Transverse colon (tissue), 4 donors: ENCODE measurements around the gene OR6A2.

Source experiments
- POLR2A ChIP-seq: fragments of 450-650 bp; IDR thresholded peaks from one replicate; pipeline ENCODE4 v1.6.1; 2016; ENCODE audit warnings: antibody characterized with exemption, mild to moderate bottlenecking, moderate library complexity
- POLR2AphosphoS5 ChIP-seq, 3 donors: sonication (generic); formaldehyde crosslinking; IDR thresholded peaks; one replicate each; pipeline ENCODE4 v1.6.1; 2016; ENCODE audit warnings: antibody characterized with exemption in 3 of 3
- TF ChIP-seq, protein P1 (sequence below), 5 experiments: fragments of 200-600 bp in 3 of 5; fragments of 450-650 bp in 2 of 5; sonication (generic) in 3 of 5; IDR thresholded peaks; 1 replicate in 2 of 5; 2 replicates in 3 of 5; pipeline ENCODE4 v1.5.1; 2016 to 2017; ENCODE audit warnings: antibody characterized with exemption in 5 of 5, inconsistent platforms in 3 of 5, mild to moderate bottlenecking in 2 of 5, moderate library complexity in 1 of 5

DNA sequence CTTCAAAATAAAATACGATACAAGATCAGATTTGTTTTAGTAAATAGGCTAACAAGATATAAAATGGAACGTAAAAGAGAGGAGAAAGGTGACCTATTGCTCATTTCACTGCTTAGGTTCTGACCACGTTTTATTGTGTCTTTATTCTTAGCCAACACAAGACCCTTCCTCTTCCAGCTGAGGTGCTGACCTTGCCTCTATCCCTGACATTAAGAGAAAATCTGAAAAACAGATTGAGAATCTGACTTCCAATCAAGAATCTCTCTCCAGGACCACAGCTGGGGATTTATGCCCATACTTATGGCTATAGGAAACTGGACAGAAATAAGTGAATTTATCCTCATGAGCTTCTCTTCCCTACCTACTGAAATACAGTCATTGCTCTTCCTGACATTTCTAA, 45.9 kb upstream of the OR6A2 start, which contains the start of gene OR10A5:
- TF ChIP-seq, protein P1, sequence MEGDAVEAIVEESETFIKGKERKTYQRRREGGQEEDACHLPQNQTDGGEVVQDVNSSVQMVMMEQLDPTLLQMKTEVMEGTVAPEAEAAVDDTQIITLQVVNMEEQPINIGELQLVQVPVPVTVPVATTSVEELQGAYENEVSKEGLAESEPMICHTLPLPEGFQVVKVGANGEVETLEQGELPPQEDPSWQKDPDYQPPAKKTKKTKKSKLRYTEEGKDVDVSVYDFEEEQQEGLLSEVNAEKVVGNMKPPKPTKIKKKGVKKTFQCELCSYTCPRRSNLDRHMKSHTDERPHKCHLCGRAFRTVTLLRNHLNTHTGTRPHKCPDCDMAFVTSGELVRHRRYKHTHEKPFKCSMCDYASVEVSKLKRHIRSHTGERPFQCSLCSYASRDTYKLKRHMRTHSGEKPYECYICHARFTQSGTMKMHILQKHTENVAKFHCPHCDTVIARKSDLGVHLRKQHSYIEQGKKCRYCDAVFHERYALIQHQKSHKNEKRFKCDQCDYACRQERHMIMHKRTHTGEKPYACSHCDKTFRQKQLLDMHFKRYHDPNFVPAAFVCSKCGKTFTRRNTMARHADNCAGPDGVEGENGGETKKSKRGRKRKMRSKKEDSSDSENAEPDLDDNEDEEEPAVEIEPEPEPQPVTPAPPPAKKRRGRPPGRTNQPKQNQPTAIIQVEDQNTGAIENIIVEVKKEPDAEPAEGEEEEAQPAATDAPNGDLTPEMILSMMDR (IDR thresholded peaks at IDR 0.05) = no peak
- TF ChIP-seq POLR2A (no peak), POLR2AphosphoS5 (IDR thresholded peaks at IDR 0.05) (no peak)
